MM.1S (cell line): ENCODE measurements around the gene C1orf116.

Source experiments
- DNase-seq: peaks from one replicate; pipeline ENCODE4 v3.0.0-alpha.2; 2015
- H2AFZ ChIP-seq: fragments of 300-600 bp; sonication (generic); 2 replicates; pipeline ENCODE4 v1.6.0; 2016; ENCODE audit warnings: antibody characterized with exemption, low read length
- H3F3A ChIP-seq: fragments of 300-600 bp; sonication (generic); 2 replicates; pipeline ENCODE4 v1.6.1; 2016; ENCODE audit warnings: mild to moderate bottlenecking, antibody characterized with exemption, low read length, moderate library complexity, mixed read lengths; ENCODE audit not compliant: insufficient read depth
- H3K27ac ChIP-seq: fragments of 300-600 bp; sonication (generic); 2 replicates; pipeline ENCODE4 v1.5.1; 2016; ENCODE audit warnings: mild to moderate bottlenecking, low read length
- H3K27me3 ChIP-seq: fragments of 300-600 bp; sonication (generic); replicated peaks from 2 replicates; pipeline ENCODE4 v1.6.0; 2016; ENCODE audit warnings: low read length; ENCODE audit not compliant: insufficient read depth
- H3K36me3 ChIP-seq: fragments of 300-600 bp; sonication (generic); replicated peaks from 2 replicates; pipeline ENCODE4 v1.6.1; 2016; ENCODE audit warnings: mild to moderate bottlenecking, low read length, mixed read lengths; ENCODE audit not compliant: insufficient read depth
- H3K4me1 ChIP-seq: fragments of 300-600 bp; sonication (generic); 2 replicates; pipeline ENCODE4 v1.6.1; 2016; ENCODE audit warnings: low read length, mixed read lengths
- H3K4me2 ChIP-seq: fragments of 300-600 bp; sonication (generic); 2 replicates; pipeline ENCODE4 v1.6.0; 2016; ENCODE audit warnings: low read depth, low read length
- H3K4me3 ChIP-seq: fragments of 300-600 bp; sonication (generic); 2 replicates; pipeline ENCODE4 v1.5.1; 2016; ENCODE audit warnings: low read length, mixed read lengths
- H3K79me2 ChIP-seq: fragments of 300-600 bp; sonication (generic); 2 replicates; pipeline ENCODE4 v1.6.1; 2016; ENCODE audit warnings: mixed run types, low read length, mixed read lengths
- H3K9ac ChIP-seq: fragments of 300-600 bp; sonication (generic); 2 replicates; pipeline ENCODE4 v1.6.1; 2016; ENCODE audit warnings: low read length, mixed read lengths
- H3K9me2 ChIP-seq: fragments of 300-600 bp; sonication (generic); replicated peaks from 2 replicates; pipeline ENCODE4 v1.6.1; 2016; ENCODE audit warnings: mild to moderate bottlenecking, low read length, mixed read lengths; ENCODE audit not compliant: insufficient read depth
- H3K9me3 ChIP-seq: fragments of 300-600 bp; sonication (generic); replicated peaks from 2 replicates; pipeline ENCODE4 v1.6.1; 2016; ENCODE audit warnings: mild to moderate bottlenecking, low read length, mixed read lengths; ENCODE audit not compliant: insufficient read depth
- H4K20me1 ChIP-seq: fragments of 300-600 bp; sonication (generic); 2 replicates; pipeline ENCODE4 v1.6.1; 2016; ENCODE audit warnings: mild to moderate bottlenecking, low read length, moderate library complexity, mixed read lengths; ENCODE audit not compliant: insufficient read depth
- EZH2 ChIP-seq: fragments of 300-600 bp; sonication (generic); optimal IDR thresholded peaks from 2 replicates; pipeline ENCODE3; 2017; ENCODE audit warnings: low read depth, mild to moderate bottlenecking, antibody characterized with exemption, low read length, mixed read lengths
- EZH2phosphoT487 ChIP-seq: fragments of 300-600 bp; sonication (generic); IDR thresholded peaks from 2 replicates; pipeline ENCODE4 v1.6.1; 2018; ENCODE audit warnings: antibody characterized with exemption, low read length
- TF ChIP-seq, protein P1 (sequence below): fragments of 300-600 bp; sonication (generic); IDR thresholded peaks from 2 replicates; pipeline ENCODE4 v1.5.1; 2016; ENCODE audit warnings: antibody characterized with exemption, low read length, mixed read lengths

C1orf116 gene

DNA sequence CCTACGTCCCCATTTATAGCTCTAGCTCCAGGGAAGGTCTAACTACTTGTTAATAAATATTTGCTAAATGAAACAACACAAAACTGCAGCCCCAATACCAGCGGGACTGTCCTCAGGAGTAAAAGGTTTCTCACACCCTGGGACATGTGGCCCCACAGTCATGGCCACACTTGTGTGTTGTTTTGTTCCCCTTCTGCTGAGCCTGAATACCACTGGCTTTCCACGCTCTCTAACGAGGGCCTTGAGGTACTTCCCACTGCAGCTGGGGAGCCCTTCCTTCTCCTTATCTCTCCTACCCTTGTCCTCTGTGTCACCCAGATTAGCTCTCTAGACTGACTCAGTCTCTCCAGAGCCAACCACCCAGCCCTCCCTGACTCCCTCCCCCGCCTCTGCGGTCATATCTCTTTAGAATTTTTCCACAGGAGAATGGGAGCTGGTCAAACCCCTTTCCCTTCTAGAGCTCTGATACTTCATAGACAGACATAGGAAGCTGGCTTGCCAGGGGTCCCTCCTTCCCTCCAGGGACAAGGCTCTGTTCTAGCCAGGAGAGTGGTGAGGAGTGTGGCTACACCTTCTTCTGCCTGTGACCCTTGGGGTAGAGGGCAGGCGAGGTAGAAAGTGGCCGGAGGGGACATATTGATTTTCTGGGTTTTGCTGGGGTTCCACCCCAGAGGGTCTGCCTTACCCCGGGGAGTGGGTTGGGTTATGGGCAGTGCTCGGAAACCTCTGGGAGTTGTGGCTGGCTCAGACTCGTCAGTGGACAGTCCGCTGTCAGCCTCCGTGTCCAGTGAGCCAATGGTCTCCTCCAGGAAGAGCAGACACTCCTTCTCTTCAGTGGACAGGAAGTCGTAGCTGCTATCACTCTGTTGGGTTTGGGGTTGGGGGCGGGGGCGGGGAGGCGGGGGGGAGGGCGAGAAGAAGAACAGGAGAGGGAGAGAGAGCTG lies 8.1 kb downstream of the C1orf116 start:
- no peak overlapping the region for H3K4me2 ChIP-seq
- DNase-seq = no peak
- no peaks in the 10 kb centered on the region for H3K9me3 ChIP-seq
- H3K36me3 ChIP-seq = no peaks in the 10 kb centered on the region
- TF ChIP-seq EZH2 = no peak
- no peak for TF ChIP-seq EZH2phosphoT487
- TF ChIP-seq, protein P1, sequence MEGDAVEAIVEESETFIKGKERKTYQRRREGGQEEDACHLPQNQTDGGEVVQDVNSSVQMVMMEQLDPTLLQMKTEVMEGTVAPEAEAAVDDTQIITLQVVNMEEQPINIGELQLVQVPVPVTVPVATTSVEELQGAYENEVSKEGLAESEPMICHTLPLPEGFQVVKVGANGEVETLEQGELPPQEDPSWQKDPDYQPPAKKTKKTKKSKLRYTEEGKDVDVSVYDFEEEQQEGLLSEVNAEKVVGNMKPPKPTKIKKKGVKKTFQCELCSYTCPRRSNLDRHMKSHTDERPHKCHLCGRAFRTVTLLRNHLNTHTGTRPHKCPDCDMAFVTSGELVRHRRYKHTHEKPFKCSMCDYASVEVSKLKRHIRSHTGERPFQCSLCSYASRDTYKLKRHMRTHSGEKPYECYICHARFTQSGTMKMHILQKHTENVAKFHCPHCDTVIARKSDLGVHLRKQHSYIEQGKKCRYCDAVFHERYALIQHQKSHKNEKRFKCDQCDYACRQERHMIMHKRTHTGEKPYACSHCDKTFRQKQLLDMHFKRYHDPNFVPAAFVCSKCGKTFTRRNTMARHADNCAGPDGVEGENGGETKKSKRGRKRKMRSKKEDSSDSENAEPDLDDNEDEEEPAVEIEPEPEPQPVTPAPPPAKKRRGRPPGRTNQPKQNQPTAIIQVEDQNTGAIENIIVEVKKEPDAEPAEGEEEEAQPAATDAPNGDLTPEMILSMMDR = no peak
- no peaks in the 10 kb centered on the region for H3F3A ChIP-seq
- no peaks in the 10 kb centered on the region for H3K79me2 ChIP-seq
- no peak overlapping the region for H3K9ac ChIP-seq
- no peak overlapping the region for H3K4me3 ChIP-seq
- H3K27ac ChIP-seq = no peak overlapping the region
- no peaks in the 10 kb centered on the region for H3K4me1 ChIP-seq
- no peak overlapping the region for H2AFZ ChIP-seq
- H3K9me2 ChIP-seq = no peaks in the 10 kb centered on the region
- no peaks in the 10 kb centered on the region for H4K20me1 ChIP-seq
- H3K27me3 ChIP-seq = peaks cover 35% of the 10 kb centered on the region

DNA sequence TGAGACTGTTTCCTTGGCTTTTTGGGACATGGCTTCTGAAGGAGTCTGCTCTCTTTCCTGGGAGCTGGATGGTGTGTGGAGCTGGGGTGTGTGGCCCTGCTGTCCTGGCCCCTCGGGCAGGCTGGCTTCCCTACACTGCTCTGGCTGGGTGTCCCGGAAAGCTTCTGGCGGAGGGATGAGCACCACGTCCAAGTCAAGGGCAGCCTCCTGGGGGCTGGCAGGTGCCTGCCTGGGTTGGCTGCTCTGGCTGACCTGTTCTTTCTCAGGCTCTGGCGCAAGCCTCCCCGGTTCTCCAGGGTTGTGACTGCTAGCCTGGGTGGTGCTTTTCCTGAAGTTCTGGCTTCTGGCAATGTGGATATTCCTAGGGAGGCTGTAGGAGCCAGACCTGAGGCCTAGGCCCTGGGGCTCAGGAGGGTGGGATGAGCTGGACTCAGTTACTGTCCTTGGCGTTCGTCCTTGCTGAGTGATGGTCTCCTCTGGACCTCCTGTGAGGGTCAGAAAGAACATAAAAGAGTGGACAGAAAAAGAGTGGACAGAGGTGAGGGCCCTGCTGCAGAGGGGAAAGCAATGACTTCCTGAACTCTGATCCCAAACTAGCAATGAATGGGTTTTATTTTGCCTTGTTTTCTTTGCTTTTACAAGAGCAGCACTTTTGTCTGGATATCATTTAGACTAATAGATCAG lies 9.4 kb downstream of the C1orf116 start:
- Histone ChIP-seq H3K27ac (no peak overlapping the region), H3K4me3 (no peak overlapping the region), H3K27me3 (peaks cover 22% of the 10 kb centered on the region), H3K36me3 (no peaks in the 10 kb centered on the region), H4K20me1 (no peaks in the 10 kb centered on the region), H2AFZ (no peak overlapping the region), H3K9me2 (no peaks in the 10 kb centered on the region), H3K4me1 (no peaks in the 10 kb centered on the region), H3K79me2 (no peaks in the 10 kb centered on the region), H3K4me2 (no peak overlapping the region), H3K9ac (no peak overlapping the region), H3F3A (no peaks in the 10 kb centered on the region), H3K9me3 (no peaks in the 10 kb centered on the region)
- DNase-seq = no peak
- TF ChIP-seq, protein P1 = no peak
- TF ChIP-seq EZH2phosphoT487 (no peak), EZH2 (no peak)

DNA sequence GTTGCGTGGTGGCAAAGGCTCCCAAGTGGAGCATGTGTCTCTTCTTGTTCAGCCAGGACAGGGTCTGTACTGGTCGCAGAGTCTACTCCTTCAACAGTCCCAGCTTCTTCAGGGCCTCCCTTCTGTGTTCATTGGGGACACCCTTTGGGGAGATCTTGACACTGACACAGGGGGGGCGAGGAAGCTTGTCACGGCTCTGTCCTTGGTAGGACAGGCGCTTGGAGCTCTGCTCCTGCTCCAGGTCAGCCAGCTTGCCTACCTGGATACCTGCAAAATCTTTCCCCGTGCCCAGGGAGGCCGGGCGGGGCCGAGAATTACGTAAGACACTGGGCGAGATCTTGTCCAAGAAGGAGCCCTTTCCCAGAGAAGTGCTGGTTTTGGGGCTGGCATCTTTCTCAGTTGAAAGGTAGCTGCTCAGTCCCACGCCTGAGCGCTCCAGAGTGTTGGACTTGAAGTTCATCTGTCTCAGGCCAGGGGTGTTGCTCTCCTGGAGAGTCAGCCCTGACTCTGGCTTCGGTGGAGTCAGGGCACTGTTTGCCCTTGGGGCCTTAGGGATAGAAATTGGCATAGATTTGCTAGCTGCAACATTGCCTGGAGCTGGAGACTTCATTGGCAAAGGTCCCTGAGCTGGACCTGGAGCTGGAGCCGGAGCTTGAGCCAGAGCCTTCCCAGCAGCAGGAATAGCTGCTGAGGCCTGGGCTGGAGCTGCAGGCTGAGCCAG lies 10.5 kb downstream of the C1orf116 start:
- Histone ChIP-seq H3K27me3 (peaks cover 11% of the 10 kb centered on the region), H3K27ac (no peak overlapping the region), H3F3A (no peaks in the 10 kb centered on the region), H3K4me2 (no peak overlapping the region), H3K36me3 (no peaks in the 10 kb centered on the region), H2AFZ (no peak overlapping the region), H3K9me3 (no peaks in the 10 kb centered on the region), H3K4me1 (no peaks in the 10 kb centered on the region), H3K79me2 (no peaks in the 10 kb centered on the region), H3K9me2 (no peaks in the 10 kb centered on the region), H4K20me1 (no peaks in the 10 kb centered on the region), H3K4me3 (no peak overlapping the region), H3K9ac (no peak overlapping the region)
- TF ChIP-seq EZH2 (no peak), EZH2phosphoT487 (no peak)
- TF ChIP-seq, protein P1 = no peak
- no peak for DNase-seq
